Measurements from ENCODE around the gene UBE2O. TPM values are rescaled to one million over a fixed set of nuclear protein-coding genes. Genes with fewer than 3 reads are reported as not detected.

The UBE2O gene
- polyA plus RNA-seq, 1 of the 3 experiments (the other 2 are of a cell fraction) = 25.4 TPM

DNA sequence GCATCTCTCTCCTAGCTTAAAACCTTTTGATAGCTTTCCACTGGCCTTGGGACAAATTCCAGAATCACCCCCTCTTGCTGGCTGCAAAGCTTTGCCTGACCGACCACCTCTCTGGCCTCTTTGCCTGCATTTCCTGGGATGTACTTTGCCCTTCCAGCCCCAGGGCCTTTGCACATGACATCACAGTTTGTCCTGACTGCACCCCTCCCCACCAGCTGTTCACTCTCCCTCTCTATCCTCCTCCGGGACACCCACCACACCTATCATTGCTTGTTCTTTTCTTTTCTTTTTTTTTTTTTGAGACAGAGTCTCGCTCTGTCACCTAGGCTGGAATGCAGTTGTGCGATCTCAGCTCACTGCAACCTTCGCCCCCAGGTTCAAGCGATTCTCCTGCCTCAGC is 22.4 kb upstream of the UBE2O start:
- H3K27me3 ChIP-seq (ENCODE audit: insufficient read depth) = no peaks in the 10 kb centered on the region
- H3K4me3 ChIP-seq (ENCODE audit: low read depth in 2 of 2, low read length in 1 of 2) = no peak overlapping the region
- 97% methylated on average over 6 of the region's 6 CpGs for WGBS (ENCODE audit: low lambda C conversion rate)
- no peak for DNase-seq
- H3K27ac ChIP-seq (ENCODE audit: low read depth in 2 of 2, low read length in 1 of 2) = no peak overlapping the region
- peaks cover 0 to 25% of the 10 kb centered on the region in 2 experiments for H3K36me3 ChIP-seq (replicated peaks in 1 of 2; ENCODE audit: control insufficient read depth in 1 of 2, insufficient read depth in 2 of 2, low read length in 1 of 2)
- H3K4me1 ChIP-seq (ENCODE audit: control insufficient read depth in 1 of 2, insufficient read depth in 2 of 2, low read depth in 1 of 2, low read length in 1 of 2) = no peaks in the 10 kb centered on the region
- no peaks in the 10 kb centered on the region for H3K9me2 ChIP-seq
- no peaks in the 10 kb centered on the region for H4K20me1 ChIP-seq (ENCODE audit: insufficient read depth)
- ChIA-PET CTCF (interaction anchor here (0.8 to 56.8 kb wide), 6 partner anchors 0 to 90 kb away, joined by 3 to 1687 read pairs (median 6); partner anchors contain the start of genes AANAT, RHBDF2 and UBE2O), POLR2A (interaction anchor here (0.8 kb wide), 1 partner anchor 28 kb away, joined by 3 read pairs; no protein-coding TSS in a partner anchor)
- no peak overlapping the region for H3K4me2 ChIP-seq
- no peaks in the 10 kb centered on the region for H3K9me3 ChIP-seq
- TF ChIP-seq FOXM1 (IDR thresholded peaks at IDR 0.05; ENCODE audit: low read depth) (no peak), GATA2 (CRISPR knock-in tag; IDR thresholded peaks at IDR 0.05) (no peak), NRF1 (IDR thresholded peaks at IDR 0.05; ENCODE audit: low read depth, low read length) (no peak), YY1 (IDR thresholded peaks at IDR 0.05; ENCODE audit: low read depth) (no peak), EP300 (IDR thresholded peaks at IDR 0.05; ENCODE audit: borderline replicate concordance in 1 of 2, low read depth in 1 of 2, low read length in 1 of 2) (no peak), RAD21 (IDR thresholded peaks at IDR 0.05; ENCODE audit: low read length) (no peak), RFX5 (IDR thresholded peaks at IDR 0.05; ENCODE audit: low read length) (no peak), MEF2A (IDR thresholded peaks at IDR 0.05; ENCODE audit: borderline replicate concordance, low read depth) (no peak), TEAD4 (IDR thresholded peaks at IDR 0.05; ENCODE audit: borderline replicate concordance, insufficient read depth) (no peak), SMC3 (IDR thresholded peaks at IDR 0.05; ENCODE audit: low read depth, low read length) (no peak), RXRA (IDR thresholded peaks at IDR 0.05; ENCODE audit: borderline replicate concordance, low read depth) (no peak), FOXJ3 (CRISPR knock-in tag; IDR thresholded peaks at IDR 0.05) (no peak), EZH2phosphoT487 (IDR thresholded peaks at IDR 0.05; ENCODE audit: borderline replicate concordance, low read depth) (no peak)
- TF ChIP-seq, protein P1, sequence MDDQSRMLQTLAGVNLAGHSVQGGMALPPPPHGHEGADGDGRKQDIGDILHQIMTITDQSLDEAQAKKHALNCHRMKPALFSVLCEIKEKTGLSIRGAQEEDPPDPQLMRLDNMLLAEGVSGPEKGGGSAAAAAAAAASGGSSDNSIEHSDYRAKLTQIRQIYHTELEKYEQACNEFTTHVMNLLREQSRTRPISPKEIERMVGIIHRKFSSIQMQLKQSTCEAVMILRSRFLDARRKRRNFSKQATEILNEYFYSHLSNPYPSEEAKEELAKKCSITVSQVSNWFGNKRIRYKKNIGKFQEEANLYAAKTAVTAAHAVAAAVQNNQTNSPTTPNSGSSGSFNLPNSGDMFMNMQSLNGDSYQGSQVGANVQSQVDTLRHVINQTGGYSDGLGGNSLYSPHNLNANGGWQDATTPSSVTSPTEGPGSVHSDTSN (IDR thresholded peaks at IDR 0.05) = no peak
- H3K9ac ChIP-seq = no peak overlapping the region
- H3K79me2 ChIP-seq (ENCODE audit: insufficient read depth) = no peaks in the 10 kb centered on the region
- H2AFZ ChIP-seq (ENCODE audit: low read depth) = no peak overlapping the region
- no peaks in the 10 kb centered on the region for H3F3A ChIP-seq (replicated peaks; ENCODE audit: insufficient read depth)

DNA sequence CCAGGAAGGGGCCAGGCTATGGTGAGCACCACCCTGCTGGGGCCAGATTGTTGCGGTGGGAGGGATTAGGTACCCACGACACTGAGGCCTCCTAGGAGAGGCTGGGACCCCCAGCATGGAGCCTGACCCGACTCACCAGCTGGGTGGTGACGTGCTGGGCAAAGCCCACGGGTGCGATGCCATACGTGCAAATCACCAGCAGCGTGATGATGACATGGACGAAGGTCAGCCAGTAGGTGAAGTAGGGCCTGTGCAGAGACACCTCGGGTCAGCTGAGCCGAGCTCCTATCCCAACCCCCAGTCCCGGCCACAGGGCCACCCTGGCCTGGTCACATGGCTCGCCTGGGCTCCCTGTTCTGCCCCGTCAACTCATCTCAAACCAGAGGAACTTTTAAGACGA is 21.9 kb upstream of the UBE2O start:
- Histone ChIP-seq H3K4me3 (ENCODE audit: low read depth in 2 of 2, low read length in 1 of 2) (no peak overlapping the region), H3F3A (replicated peaks; ENCODE audit: insufficient read depth) (no peaks in the 10 kb centered on the region), H3K4me1 (ENCODE audit: control insufficient read depth in 1 of 2, insufficient read depth in 2 of 2, low read depth in 1 of 2, low read length in 1 of 2) (no peaks in the 10 kb centered on the region), H3K79me2 (ENCODE audit: insufficient read depth) (no peaks in the 10 kb centered on the region), H3K9ac (no peak overlapping the region), H3K27ac (ENCODE audit: low read depth in 2 of 2, low read length in 1 of 2) (no peak overlapping the region), H3K9me2 (no peaks in the 10 kb centered on the region), H2AFZ (ENCODE audit: low read depth) (no peak overlapping the region), H3K36me3 (replicated peaks in 1 of 2; ENCODE audit: control insufficient read depth in 1 of 2, insufficient read depth in 2 of 2, low read length in 1 of 2) (peaks cover 0 to 25% of the 10 kb centered on the region in 2 experiments), H3K27me3 (ENCODE audit: insufficient read depth) (no peaks in the 10 kb centered on the region), H3K4me2 (no peak overlapping the region), H3K9me3 (no peaks in the 10 kb centered on the region), H4K20me1 (ENCODE audit: insufficient read depth) (no peaks in the 10 kb centered on the region)
- CTCF ChIA-PET = interaction anchor here (0.8 to 56.8 kb wide), 7 partner anchors 1 to 89 kb away, joined by 3 to 1687 read pairs (median 5); partner anchors contain the start of genes AANAT, RHBDF2 and UBE2O
- 96% methylated on average over 14 of the region's 15 CpGs for WGBS (ENCODE audit: low lambda C conversion rate)
- no peak for DNase-seq
- no peak for TF ChIP-seq RXRA (IDR thresholded peaks at IDR 0.05; ENCODE audit: borderline replicate concordance, low read depth)
- TF ChIP-seq, protein P2, sequence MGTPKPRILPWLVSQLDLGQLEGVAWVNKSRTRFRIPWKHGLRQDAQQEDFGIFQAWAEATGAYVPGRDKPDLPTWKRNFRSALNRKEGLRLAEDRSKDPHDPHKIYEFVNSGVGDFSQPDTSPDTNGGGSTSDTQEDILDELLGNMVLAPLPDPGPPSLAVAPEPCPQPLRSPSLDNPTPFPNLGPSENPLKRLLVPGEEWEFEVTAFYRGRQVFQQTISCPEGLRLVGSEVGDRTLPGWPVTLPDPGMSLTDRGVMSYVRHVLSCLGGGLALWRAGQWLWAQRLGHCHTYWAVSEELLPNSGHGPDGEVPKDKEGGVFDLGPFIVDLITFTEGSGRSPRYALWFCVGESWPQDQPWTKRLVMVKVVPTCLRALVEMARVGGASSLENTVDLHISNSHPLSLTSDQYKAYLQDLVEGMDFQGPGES (IDR thresholded peaks at IDR 0.05; ENCODE audit: low read depth, low read length) = no peak
- POLR2A ChIA-PET = interaction anchor here (0.8 kb wide), 1 partner anchor 29 kb away, joined by 3 read pairs; no protein-coding TSS in a partner anchor

All from SK-N-SH (cell line).